NB4 (cell line): ENCODE measurements around the gene RTL9.

Source experiments
- DNase-seq: peaks from one replicate; pipeline ENCODE4 v3.0.0; 2010; ENCODE audit warnings: low read depth
- H3K4me3 ChIP-seq: one replicate; pipeline ENCODE4 v1.5.1; 2011; ENCODE audit warnings: mild to moderate bottlenecking, low read depth, low read length, moderate library complexity
- MAX ChIP-seq: IDR thresholded peaks from 2 replicates; pipeline ENCODE4 v1.6.1; 2011; ENCODE audit warnings: low read depth, low read length
- MYC ChIP-seq: IDR thresholded peaks from 2 replicates; pipeline ENCODE4 v1.6.1; 2011; ENCODE audit warnings: low read depth, low read length
- POLR2A ChIP-seq: IDR thresholded peaks from 2 replicates; pipeline ENCODE4 v1.6.1; 2011; ENCODE audit warnings: mild to moderate bottlenecking; ENCODE audit not compliant: insufficient read length; ENCODE audit errors: extremely low read depth
- TF ChIP-seq, protein P1 (sequence below): IDR thresholded peaks from one replicate; pipeline ENCODE4 v1.5.1; 2012; ENCODE audit warnings: low read depth, low read length

The RTL9 gene

GRCh38 chrX:110373310-110373709, 14.7 kb downstream of the RTL9 start:
- no peak for DNase-seq
- no peak overlapping the region for H3K4me3 ChIP-seq
- no peak for TF ChIP-seq MAX
- no peak for TF ChIP-seq POLR2A
- TF ChIP-seq MYC = no peak
- TF ChIP-seq, protein P1, sequence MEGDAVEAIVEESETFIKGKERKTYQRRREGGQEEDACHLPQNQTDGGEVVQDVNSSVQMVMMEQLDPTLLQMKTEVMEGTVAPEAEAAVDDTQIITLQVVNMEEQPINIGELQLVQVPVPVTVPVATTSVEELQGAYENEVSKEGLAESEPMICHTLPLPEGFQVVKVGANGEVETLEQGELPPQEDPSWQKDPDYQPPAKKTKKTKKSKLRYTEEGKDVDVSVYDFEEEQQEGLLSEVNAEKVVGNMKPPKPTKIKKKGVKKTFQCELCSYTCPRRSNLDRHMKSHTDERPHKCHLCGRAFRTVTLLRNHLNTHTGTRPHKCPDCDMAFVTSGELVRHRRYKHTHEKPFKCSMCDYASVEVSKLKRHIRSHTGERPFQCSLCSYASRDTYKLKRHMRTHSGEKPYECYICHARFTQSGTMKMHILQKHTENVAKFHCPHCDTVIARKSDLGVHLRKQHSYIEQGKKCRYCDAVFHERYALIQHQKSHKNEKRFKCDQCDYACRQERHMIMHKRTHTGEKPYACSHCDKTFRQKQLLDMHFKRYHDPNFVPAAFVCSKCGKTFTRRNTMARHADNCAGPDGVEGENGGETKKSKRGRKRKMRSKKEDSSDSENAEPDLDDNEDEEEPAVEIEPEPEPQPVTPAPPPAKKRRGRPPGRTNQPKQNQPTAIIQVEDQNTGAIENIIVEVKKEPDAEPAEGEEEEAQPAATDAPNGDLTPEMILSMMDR = no peak

DNA sequence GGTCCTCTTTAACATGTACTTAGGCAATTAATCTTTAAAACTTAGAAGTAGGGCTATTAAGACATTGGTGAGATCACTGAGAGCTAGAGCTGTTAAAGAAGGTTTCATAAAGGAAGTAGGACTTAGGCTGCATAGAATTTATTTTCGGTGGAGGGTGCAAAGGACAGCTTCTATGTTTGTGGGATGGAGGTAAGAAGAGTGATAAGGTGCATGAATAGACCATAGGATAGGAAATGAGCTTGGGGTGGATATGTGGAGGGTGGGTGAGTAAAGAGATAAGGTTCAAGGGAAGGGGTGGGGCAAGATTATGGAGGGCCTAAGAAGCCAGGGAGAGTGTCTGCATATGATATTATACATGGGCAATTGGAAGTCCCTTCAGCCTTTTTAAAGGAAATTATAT, 15.9 kb downstream of the RTL9 start:
- DNase-seq = no peak
- TF ChIP-seq, protein P1 = no peak
- TF ChIP-seq MYC (no peak), POLR2A (no peak), MAX (no peak)
- no peak overlapping the region for H3K4me3 ChIP-seq

DNA sequence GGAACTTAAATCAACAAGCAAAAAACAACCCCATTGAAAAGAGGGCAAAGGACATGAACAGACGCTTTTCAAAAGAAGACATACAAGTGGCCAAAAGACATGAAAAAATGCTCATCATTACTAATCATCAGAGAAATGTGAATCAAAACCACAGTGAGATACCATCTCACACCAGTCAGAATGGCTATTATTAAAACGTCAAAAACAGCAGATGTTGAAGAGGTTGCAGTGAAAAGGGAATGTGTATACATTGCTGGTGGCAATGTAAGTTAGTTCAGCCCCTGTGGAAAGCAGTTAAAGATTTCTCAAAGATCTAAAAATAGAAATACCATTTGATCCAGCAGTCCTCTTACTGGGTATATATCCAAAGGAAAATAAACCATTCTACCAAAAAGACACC, 22.6 kb downstream of the RTL9 start:
- no peak for TF ChIP-seq MYC
- no peak for TF ChIP-seq MAX
- TF ChIP-seq, protein P1 = no peak
- no peak for TF ChIP-seq POLR2A
- no peak for DNase-seq
- no peak overlapping the region for H3K4me3 ChIP-seq

- no peak overlapping the region for H3K4me3 ChIP-seq
- DNase-seq = no peak
- TF ChIP-seq MAX (no peak), POLR2A (no peak), MYC (no peak)
- TF ChIP-seq, protein P1 = no peak
Observed at GRCh38 chrX:110383414-110383813, 24.8 kb downstream of the RTL9 start.

DNA sequence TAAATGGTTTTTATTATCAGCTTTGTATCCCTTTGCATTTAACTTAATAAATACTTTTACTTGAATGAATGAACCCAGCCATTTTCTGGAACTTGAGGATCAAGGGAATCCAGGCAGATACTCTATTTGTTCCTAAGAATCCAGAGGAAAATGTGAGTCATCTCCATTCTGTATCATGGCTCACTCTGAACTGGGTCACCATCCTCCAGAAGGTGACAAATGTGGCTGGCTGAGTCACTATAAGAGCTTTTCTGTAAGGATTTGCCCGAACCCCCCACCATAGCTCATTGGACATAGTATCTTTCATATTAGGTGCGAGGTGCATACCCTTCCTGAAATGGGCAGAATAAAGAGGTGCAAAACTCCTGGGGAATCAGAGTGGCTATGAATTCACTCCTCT, 25.8 kb downstream of the RTL9 start:
- no peak overlapping the region for H3K4me3 ChIP-seq
- DNase-seq = no peak
- TF ChIP-seq, protein P1 = no peak
- TF ChIP-seq POLR2A = no peak

DNA sequence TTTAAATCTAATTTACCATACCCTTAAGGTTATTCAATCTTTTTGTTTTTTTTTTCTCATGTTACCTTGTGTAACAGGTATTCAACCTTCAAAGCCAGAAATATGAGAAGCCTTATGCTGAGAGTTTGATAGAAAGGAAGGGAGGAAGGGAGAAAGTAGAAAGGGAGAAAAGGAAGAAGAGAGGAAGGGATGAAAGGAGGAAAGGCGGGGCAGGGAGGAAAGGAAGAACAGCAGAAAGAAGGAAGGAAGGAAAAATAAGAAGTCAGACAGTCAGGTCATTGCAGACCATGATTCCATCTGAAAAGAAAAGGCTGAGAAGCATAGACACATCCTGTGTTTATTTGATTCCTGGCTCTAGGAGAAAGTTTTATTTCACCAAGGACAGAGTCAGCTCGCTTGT, 30.9 kb downstream of the RTL9 start:
- no peak for DNase-seq
- no peak for TF ChIP-seq POLR2A
- TF ChIP-seq MAX = no peak
- TF ChIP-seq MYC = no peak
- TF ChIP-seq, protein P1 = no peak
- no peak overlapping the region for H3K4me3 ChIP-seq
